Measurements from ENCODE around the gene PALD1. TPM values are rescaled to one million over a fixed set of nuclear protein-coding genes. Genes with fewer than 3 reads are reported as not detected.

PALD1 gene
- total RNA-seq = 1 to 10 TPM; 6.7 to 7.4 TPM
- long read RNA-seq, donor 1, partial matches to known transcripts = 0 of 3 reads
- long read RNA-seq, donor 1, other reads (novel, unspliced or antisense) = 3 of 3 reads
- long read RNA-seq, donor 2, full-length matches to known transcripts = 1 of 9 reads
- long read RNA-seq, donor 2, partial matches to known transcripts = 6 of 9 reads
- long read RNA-seq, donor 2, other reads (novel, unspliced or antisense) = 2 of 9 reads

GRCh38 chr10:70478191-70479164 lies at the start of gene PALD1:
Gene PALD1, plus strand, starts transcription at chr10:70478767. Its CDS starts 47,185 bp downstream, at chr10:70525952.
- intact Hi-C loops (cut with DNase I) = loop anchor here in 1 of 2 donors (10.0 kb wide), 1 partner anchor 276 kb away; no protein-coding TSS in a partner anchor
- peak; percentile 90 for DNase-seq (ENCODE audit: low spot score)

GRCh38 chr10:70430493-70431445 lies 47.8 kb upstream of the PALD1 start:
- DNase-seq (ENCODE audit: low spot score) = peak; percentile 87
- intact Hi-C loops (cut with DNase I) = no loop called here

GRCh38 chr10:70432101-70432500 lies 46.5 kb upstream of the PALD1 start:
- intact Hi-C loops (cut with DNase I) = no loop called here
- no peak for DNase-seq (ENCODE audit: low spot score)

- intact Hi-C loops (cut with DNase I) = no loop called here
- no peak for DNase-seq (ENCODE audit: low spot score)
Observed at GRCh38 chr10:70432561-70433263, 45.9 kb upstream of the PALD1 start.

- no peak for DNase-seq (ENCODE audit: low spot score)
Observed at GRCh38 chr10:70433581-70434280, 44.8 kb upstream of the PALD1 start.

GRCh38 chr10:70435241-70436085 lies 43.1 kb upstream of the PALD1 start:
- peak; percentile 71 for DNase-seq (ENCODE audit: low spot score)
- intact Hi-C loops (cut with DNase I) = no loop called here

More at GRCh38 chr10:70433581-70434280, 44.8 kb upstream of the PALD1 start:
- intact Hi-C loops (cut with DNase I) = no loop called here

GRCh38 chr10:70437721-70438120 lies 40.8 kb upstream of the PALD1 start:
- intact Hi-C loops (cut with DNase I) = no loop called here
- peak; percentile 30 for DNase-seq (ENCODE audit: low spot score)

GRCh38 chr10:70440296-70441160 lies 38.0 kb upstream of the PALD1 start:
- intact Hi-C loops (cut with DNase I) = no loop called here
- DNase-seq (ENCODE audit: low spot score) = no peak

GRCh38 chr10:70441161-70441894 lies 37.2 kb upstream of the PALD1 start, which contains the start of gene NODAL:
Gene NODAL, minus strand, starts transcription at chr10:70441681. Its CDS starts 14 bp downstream, at chr10:70441667.
- DNase-seq (ENCODE audit: low spot score) = no peak
- intact Hi-C loops (cut with DNase I) = no loop called here

GRCh38 chr10:70441895-70442309 lies 36.7 kb upstream of the PALD1 start:
- DNase-seq (ENCODE audit: low spot score) = peak; percentile 19
- intact Hi-C loops (cut with DNase I) = no loop called here

GRCh38 chr10:70442332-70442988 lies 36.1 kb upstream of the PALD1 start:
- intact Hi-C loops (cut with DNase I) = no loop called here
- peak; percentile 46 for DNase-seq (ENCODE audit: low spot score)

- intact Hi-C loops (cut with DNase I) = no loop called here
- no peak for DNase-seq (ENCODE audit: low spot score)
Observed at GRCh38 chr10:70444744-70445143, 33.8 kb upstream of the PALD1 start.

GRCh38 chr10:70445718-70446657 lies 32.6 kb upstream of the PALD1 start:
- intact Hi-C loops (cut with DNase I) = no loop called here
- DNase-seq (ENCODE audit: low spot score) = no peak

- no peak for DNase-seq (ENCODE audit: low spot score)
- intact Hi-C loops (cut with DNase I) = no loop called here
Observed at GRCh38 chr10:70448236-70448635, 30.3 kb upstream of the PALD1 start.
